ENCODE data around the gene BRD4. TPM values are rescaled to one million over a fixed set of nuclear protein-coding genes. Genes with fewer than 3 reads are reported as not detected.

BRD4 gene
- total RNA-seq, 4 donors from 2014 or later = 34.7 to 69.6 (median 36.0) TPM

DNA sequence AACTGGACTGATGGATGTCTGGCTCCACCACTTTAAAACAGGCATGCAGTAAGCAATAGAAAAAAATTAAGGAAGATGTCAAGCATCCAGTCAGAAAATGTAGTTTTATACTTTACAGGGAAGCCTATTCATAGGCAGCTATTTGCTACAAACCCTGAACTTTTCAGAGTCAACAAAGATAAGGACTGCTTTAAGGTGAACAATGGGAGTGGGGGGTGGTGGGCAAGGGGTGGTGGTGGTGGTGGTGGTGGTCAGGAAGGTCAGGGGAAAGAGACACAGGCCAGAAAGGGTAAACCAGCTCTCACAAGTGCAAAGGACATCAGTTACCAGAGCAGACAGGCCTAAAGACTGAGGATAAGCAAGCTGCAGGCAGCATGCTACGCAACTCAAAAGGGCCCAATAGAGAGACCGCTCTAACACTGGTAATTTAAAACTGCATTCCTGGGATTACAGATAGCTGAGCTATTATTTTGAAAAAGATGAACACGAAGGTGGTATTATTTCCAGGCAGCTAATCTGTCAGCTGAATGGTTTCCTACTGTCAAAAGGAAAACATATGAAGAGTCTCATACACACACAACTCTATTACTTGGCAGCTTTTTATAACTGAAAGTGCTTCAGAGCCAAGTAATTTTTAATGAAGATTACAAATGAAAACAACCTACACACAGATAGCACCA lies 14.8 kb downstream of the BRD4 start:
- peak overlapping the region in 2 of 4 donors; percentile 19 to 50 for H3K27ac ChIP-seq
- TF ChIP-seq CTCF (IDR thresholded peaks at IDR 0.05) (no peak), POLR2A (IDR thresholded peaks at IDR 0.05) (no peak), EP300 (IDR thresholded peaks at IDR 0.05) (no peak)
- H3K9me3 ChIP-seq = no peaks in the 10 kb centered on the region
- DNase-seq (ENCODE audit: low spot score in 2 of 2) = no peak
- WGBS, 2 donors = 41% methylated on average over 3 of the region's 3 CpGs
- no peaks in the 10 kb centered on the region for H3K36me3 ChIP-seq
- peaks cover 4 to 96% (median 76%) of the 10 kb centered on the region in 4 donors for H3K4me1 ChIP-seq
- H3K4me3 ChIP-seq = no peak overlapping the region
- H3K27me3 ChIP-seq = no peaks in the 10 kb centered on the region

DNA sequence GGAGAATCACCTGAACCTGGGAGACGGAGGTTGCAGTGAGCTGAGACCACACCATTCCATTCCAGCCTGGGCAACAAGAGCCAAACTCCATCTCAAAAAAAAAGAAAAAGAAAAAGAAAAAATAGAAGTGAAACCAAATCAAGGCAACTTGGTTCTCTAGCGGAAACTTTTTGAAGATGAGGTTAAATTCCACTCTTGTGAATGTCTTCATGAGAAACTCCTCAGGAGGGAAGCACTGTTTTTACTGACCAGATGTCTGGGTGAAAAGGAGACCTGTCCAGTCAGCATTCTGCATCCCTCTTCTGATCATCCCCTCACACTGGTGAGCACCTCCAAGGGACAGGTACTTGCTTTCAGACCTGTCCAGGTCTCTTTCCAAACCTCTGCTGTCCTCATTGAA lies 15.8 kb downstream of the BRD4 start:
- no peak for DNase-seq (ENCODE audit: low spot score in 2 of 2)
- 61 to 83% methylated on average over 2 of the region's 2 CpGs for WGBS, 2 donors
- H3K9me3 ChIP-seq = no peaks in the 10 kb centered on the region
- TF ChIP-seq CTCF (IDR thresholded peaks at IDR 0.05) (no peak), EP300 (IDR thresholded peaks at IDR 0.05) (no peak), POLR2A (IDR thresholded peaks at IDR 0.05) (no peak)
- H3K4me1 ChIP-seq = peaks cover 4 to 96% (median 73%) of the 10 kb centered on the region in 4 donors
- peak overlapping the region in 2 of 4 donors; percentile 50 to 58 for H3K27ac ChIP-seq
- H3K4me3 ChIP-seq = no peak overlapping the region
- no peaks in the 10 kb centered on the region for H3K36me3 ChIP-seq
- no peaks in the 10 kb centered on the region for H3K27me3 ChIP-seq

- H3K36me3 ChIP-seq = no peaks in the 10 kb centered on the region
- no peak overlapping the region for H3K4me3 ChIP-seq
- no peaks in the 10 kb centered on the region for H3K9me3 ChIP-seq
- no peaks in the 10 kb centered on the region for H3K27me3 ChIP-seq
- WGBS, 2 donors = 81 to 82% methylated on average over 6 of the region's 6 CpGs
- peaks cover 4 to 95% (median 62%) of the 10 kb centered on the region in 4 donors for H3K4me1 ChIP-seq
- no peak for TF ChIP-seq POLR2A (IDR thresholded peaks at IDR 0.05)
- TF ChIP-seq EP300 (IDR thresholded peaks at IDR 0.05) = no peak
- TF ChIP-seq CTCF (IDR thresholded peaks at IDR 0.05) = no peak
- no peak overlapping the region for H3K27ac ChIP-seq
- no peak for DNase-seq (ENCODE audit: low spot score in 2 of 2)
Observed at GRCh38 chr19:15315101-15315500, 17.2 kb downstream of the BRD4 start.

DNA sequence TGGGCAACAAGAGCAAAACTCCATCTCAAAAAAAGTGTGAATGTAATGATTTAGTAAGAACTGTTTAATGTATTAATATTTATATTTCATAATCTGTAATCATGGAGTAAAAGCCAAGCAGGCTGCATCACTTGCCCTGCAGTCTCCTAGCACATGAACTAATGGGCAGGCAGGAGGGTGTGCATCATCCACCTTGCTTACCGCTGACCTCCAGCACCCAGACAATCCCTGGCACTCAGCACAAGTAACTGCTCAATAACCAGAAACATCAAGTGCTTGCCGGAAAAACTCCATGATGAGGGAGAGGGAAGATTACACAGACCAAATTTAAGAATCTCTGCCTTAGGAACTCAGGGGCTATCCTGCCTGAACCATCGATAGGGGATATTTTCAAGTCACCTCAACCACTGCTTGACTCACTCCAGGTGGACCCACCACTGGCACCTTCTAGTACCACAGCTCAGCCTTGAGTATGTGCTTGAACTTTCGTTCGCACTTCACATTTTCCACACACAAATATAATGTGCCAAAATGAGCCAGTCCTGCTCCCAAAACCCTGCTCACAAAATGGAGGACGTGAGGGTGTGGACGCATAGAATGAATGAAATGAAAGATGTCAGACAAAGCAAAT lies 18.6 kb downstream of the BRD4 start:
- Histone ChIP-seq H3K27me3 (no peaks in the 10 kb centered on the region), H3K27ac (no peak overlapping the region), H3K9me3 (no peaks in the 10 kb centered on the region), H3K4me1 (peaks cover 4 to 90% (median 51%) of the 10 kb centered on the region in 4 donors), H3K36me3 (no peaks in the 10 kb centered on the region), H3K4me3 (no peak overlapping the region)
- TF ChIP-seq EP300 (IDR thresholded peaks at IDR 0.05) (no peak), POLR2A (IDR thresholded peaks at IDR 0.05) (no peak), CTCF (IDR thresholded peaks at IDR 0.05) (no peak)
- 68 to 69% methylated on average over 7 of the region's 7 CpGs for WGBS, 2 donors
- no peak for DNase-seq (ENCODE audit: low spot score in 2 of 2)

DNA sequence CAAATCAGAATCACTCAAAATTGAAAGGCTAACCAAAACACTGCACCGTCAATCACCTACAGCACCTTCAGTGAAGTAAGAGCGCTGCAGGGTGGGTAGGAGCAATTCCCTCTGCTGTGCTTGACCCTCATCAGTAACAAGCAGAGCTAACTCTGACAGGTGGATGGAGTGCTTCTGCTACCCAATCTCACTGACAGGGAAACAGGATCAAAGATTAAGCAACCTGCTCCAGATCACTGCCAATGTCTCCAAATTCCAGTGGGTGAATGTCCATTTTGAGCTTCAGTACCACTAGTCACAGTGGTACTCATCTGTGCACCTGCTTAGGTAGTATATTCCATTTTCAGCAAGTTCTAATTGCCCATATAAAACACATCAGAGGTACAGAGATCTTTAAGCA lies 25.2 kb downstream of the BRD4 start:
- Histone ChIP-seq H3K27me3 (no peaks in the 10 kb centered on the region), H3K9me3 (peaks cover 0 to 3% (median 0%) of the 10 kb centered on the region in 4 donors), H3K27ac (no peak overlapping the region), H3K4me3 (no peak overlapping the region), H3K4me1 (peaks cover 3 to 81% (median 26%) of the 10 kb centered on the region in 4 donors), H3K36me3 (no peaks in the 10 kb centered on the region)
- TF ChIP-seq POLR2A (IDR thresholded peaks at IDR 0.05) (no peak), CTCF (IDR thresholded peaks at IDR 0.05) (no peak), EP300 (IDR thresholded peaks at IDR 0.05) (no peak)
- WGBS, 2 donors = 91 to 95% methylated on average over 2 of the region's 2 CpGs
- no peak for DNase-seq (ENCODE audit: low spot score in 2 of 2)

Data from tibial nerve (tissue), 4 donors.